ENCODE measurements around the gene INPP5J. TPM values are rescaled to one million over a fixed set of nuclear protein-coding genes. Genes with fewer than 3 reads are reported as not detected.

The INPP5J gene
- total RNA-seq, 2 experiments from 2014 or later = 0.59 to 0.69 TPM

DNA sequence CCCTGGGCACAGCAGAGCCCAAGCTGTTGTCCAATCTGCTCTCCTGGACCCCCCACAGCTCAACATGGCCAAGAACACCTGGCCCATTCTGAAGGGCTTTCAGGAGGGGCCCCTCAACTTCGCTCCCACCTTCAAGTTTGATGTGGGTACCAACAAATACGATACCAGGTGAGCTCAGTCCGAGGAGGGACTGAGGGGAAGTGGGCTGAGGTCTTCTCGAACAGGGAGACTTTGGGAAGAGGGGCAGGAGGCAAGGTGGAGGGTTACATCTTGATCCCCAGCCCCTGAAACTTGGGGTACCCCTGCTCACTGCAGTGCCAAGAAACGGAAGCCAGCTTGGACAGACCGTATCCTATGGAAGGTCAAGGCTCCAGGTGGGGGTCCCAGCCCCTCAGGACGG lies 5.4 kb downstream of the INPP5J start:
- H3K36me3 Mint-ChIP-seq (ENCODE audit: low read depth) = no peaks in the 10 kb centered on the region
- no peak overlapping the region for H3K4me3 Mint-ChIP-seq
- Histone ChIP-seq H3K4me1 (ENCODE audit: insufficient read depth, low read length) (no peaks in the 10 kb centered on the region), H3K9me3 (ENCODE audit: control insufficient read depth in 1 of 2, insufficient read depth in 1 of 2, low read length in 2 of 2) (no peaks in the 10 kb centered on the region), H3K36me3 (ENCODE audit: insufficient read depth, low read length) (no peaks in the 10 kb centered on the region), H3K4me3 (ENCODE audit: low read length) (no peak overlapping the region), H3K27me3 (ENCODE audit: control insufficient read depth in 1 of 2, insufficient read depth in 2 of 2, low read length in 2 of 2) (peaks cover 2 to 7% of the 10 kb centered on the region in 2 experiments), H3K27ac (ENCODE audit: low read depth in 1 of 2, low read length in 2 of 2) (no peak overlapping the region)
- H3K27me3 Mint-ChIP-seq = peaks cover 3% of the 10 kb centered on the region
- intact Hi-C loops (cut with DNase I, micrococcal nuclease) = no loop called here
- TF ChIP-seq, protein P1, sequence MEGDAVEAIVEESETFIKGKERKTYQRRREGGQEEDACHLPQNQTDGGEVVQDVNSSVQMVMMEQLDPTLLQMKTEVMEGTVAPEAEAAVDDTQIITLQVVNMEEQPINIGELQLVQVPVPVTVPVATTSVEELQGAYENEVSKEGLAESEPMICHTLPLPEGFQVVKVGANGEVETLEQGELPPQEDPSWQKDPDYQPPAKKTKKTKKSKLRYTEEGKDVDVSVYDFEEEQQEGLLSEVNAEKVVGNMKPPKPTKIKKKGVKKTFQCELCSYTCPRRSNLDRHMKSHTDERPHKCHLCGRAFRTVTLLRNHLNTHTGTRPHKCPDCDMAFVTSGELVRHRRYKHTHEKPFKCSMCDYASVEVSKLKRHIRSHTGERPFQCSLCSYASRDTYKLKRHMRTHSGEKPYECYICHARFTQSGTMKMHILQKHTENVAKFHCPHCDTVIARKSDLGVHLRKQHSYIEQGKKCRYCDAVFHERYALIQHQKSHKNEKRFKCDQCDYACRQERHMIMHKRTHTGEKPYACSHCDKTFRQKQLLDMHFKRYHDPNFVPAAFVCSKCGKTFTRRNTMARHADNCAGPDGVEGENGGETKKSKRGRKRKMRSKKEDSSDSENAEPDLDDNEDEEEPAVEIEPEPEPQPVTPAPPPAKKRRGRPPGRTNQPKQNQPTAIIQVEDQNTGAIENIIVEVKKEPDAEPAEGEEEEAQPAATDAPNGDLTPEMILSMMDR (IDR thresholded peaks at IDR 0.05) = no peak
- CTCF ChIA-PET = no interaction called here
- DNase-seq (no peak), ATAC-seq (ENCODE audit: poor library complexity) (no peak)
- no peaks in the 10 kb centered on the region for H3K9me3 Mint-ChIP-seq
- POLR2A ChIA-PET = no interaction called here
- no peaks in the 10 kb centered on the region for H3K4me1 Mint-ChIP-seq (ENCODE audit: low read depth)
- H3K27ac Mint-ChIP-seq = no peak overlapping the region

DNA sequence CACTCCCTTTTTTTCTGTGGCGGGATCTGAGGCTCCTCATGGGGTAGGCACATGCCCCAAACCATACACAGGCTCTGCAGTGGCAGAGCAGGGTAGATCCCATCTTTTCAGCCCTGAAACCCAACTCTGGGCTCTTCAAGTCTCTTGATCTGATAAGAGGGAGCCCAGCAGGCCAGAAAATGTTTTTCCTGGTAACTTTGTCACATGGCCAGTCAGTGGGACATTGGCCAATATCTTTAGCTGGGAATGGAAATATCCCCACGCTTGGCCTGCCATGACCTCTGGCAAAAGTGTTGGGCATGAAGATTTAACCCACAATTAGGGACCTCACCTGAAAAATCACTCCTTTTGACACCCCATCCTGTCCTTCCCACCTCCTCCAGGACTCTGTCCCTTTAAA lies 8.1 kb downstream of the INPP5J start:
- CTCF ChIA-PET = no interaction called here
- H3K9me3 Mint-ChIP-seq = no peaks in the 10 kb centered on the region
- POLR2A ChIA-PET = no interaction called here
- Histone ChIP-seq H3K9me3 (ENCODE audit: control insufficient read depth in 1 of 2, insufficient read depth in 1 of 2, low read length in 2 of 2) (no peaks in the 10 kb centered on the region), H3K27ac (ENCODE audit: low read depth in 1 of 2, low read length in 2 of 2) (no peak overlapping the region), H3K4me3 (ENCODE audit: low read length) (no peak overlapping the region), H3K27me3 (ENCODE audit: control insufficient read depth in 1 of 2, insufficient read depth in 2 of 2, low read length in 2 of 2) (peaks cover 2 to 7% of the 10 kb centered on the region in 2 experiments), H3K36me3 (ENCODE audit: insufficient read depth, low read length) (no peaks in the 10 kb centered on the region), H3K4me1 (ENCODE audit: insufficient read depth, low read length) (no peaks in the 10 kb centered on the region)
- H3K27ac Mint-ChIP-seq = no peak overlapping the region
- TF ChIP-seq, protein P1 (IDR thresholded peaks at IDR 0.05) = no peak
- no peaks in the 10 kb centered on the region for H3K4me1 Mint-ChIP-seq (ENCODE audit: low read depth)
- no peaks in the 10 kb centered on the region for H3K36me3 Mint-ChIP-seq (ENCODE audit: low read depth)
- no peaks in the 10 kb centered on the region for H3K27me3 Mint-ChIP-seq
- H3K4me3 Mint-ChIP-seq = no peak overlapping the region
- ATAC-seq (ENCODE audit: poor library complexity) (no peak), DNase-seq (no peak)
- intact Hi-C loops (cut with DNase I, micrococcal nuclease) = no loop called here

DNA sequence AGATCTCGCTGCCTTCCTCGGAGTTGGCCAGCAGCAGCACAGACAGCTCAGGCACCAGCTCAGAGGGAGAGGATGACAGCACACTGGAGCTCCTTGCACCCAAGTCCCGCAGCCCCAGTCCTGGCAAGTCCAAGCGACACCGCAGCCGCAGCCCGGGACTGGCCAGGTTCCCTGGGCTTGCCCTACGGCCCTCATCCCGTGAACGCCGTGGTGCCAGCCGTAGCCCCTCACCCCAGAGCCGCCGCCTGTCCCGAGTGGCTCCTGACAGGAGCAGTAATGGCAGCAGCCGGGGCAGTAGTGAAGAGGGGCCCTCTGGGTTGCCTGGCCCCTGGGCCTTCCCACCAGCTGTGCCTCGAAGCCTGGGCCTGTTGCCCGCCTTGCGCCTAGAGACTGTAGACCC lies 11.1 kb downstream of the INPP5J start:
- ATAC-seq (ENCODE audit: poor library complexity) = no peak
- Histone ChIP-seq H3K27ac (ENCODE audit: low read depth in 1 of 2, low read length in 2 of 2) (no peak overlapping the region), H3K27me3 (ENCODE audit: control insufficient read depth in 1 of 2, insufficient read depth in 2 of 2, low read length in 2 of 2) (no peaks in the 10 kb centered on the region), H3K9me3 (ENCODE audit: control insufficient read depth in 1 of 2, insufficient read depth in 1 of 2, low read length in 2 of 2) (no peaks in the 10 kb centered on the region), H3K36me3 (ENCODE audit: insufficient read depth, low read length) (no peaks in the 10 kb centered on the region), H3K4me1 (ENCODE audit: insufficient read depth, low read length) (no peaks in the 10 kb centered on the region), H3K4me3 (ENCODE audit: low read length) (no peak overlapping the region)
- H3K36me3 Mint-ChIP-seq (ENCODE audit: low read depth) = no peaks in the 10 kb centered on the region
- no peaks in the 10 kb centered on the region for H3K4me1 Mint-ChIP-seq (ENCODE audit: low read depth)
- ChIA-PET POLR2A (no interaction called here), CTCF (no interaction called here)
- no peak overlapping the region for H3K4me3 Mint-ChIP-seq
- DNase-seq = no peak
- H3K9me3 Mint-ChIP-seq = no peaks in the 10 kb centered on the region
- H3K27me3 Mint-ChIP-seq = no peaks in the 10 kb centered on the region
- intact Hi-C loops (cut with DNase I, micrococcal nuclease) = no loop called here
- H3K27ac Mint-ChIP-seq = no peak overlapping the region
- TF ChIP-seq, protein P1 (IDR thresholded peaks at IDR 0.05) = no peak

All from CD4-positive, alpha-beta T cell (primary cell).